ENCODE measurements around the gene ACCSL.

ACCSL gene

DNA sequence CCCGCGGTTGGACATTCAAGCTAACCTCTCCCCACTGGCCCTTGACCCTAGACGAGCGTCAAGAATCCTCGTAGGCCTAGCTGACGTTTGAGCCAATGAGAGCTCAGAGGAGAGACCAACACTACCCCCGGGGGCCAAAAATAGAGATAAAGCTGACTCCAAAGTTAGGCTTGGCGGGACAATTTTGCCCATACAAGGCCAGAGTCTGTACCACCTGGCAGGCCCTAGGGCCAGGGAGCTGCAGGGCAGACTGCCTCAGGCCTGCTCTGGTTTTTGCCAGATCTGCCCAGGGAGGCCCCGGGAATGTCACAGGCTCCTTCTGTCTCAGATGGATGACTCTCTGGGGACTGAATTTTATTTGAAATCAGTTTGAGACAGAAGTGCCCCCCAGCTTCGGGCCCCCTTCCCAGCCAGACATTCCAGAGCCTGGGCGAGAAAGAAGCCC is 40.8 kb upstream of the ACCSL start:
- H3K27ac ChIP-seq (ENCODE audit: poor library complexity, severe bottlenecking) = no peak overlapping the region
- TF ChIP-seq, protein P1, sequence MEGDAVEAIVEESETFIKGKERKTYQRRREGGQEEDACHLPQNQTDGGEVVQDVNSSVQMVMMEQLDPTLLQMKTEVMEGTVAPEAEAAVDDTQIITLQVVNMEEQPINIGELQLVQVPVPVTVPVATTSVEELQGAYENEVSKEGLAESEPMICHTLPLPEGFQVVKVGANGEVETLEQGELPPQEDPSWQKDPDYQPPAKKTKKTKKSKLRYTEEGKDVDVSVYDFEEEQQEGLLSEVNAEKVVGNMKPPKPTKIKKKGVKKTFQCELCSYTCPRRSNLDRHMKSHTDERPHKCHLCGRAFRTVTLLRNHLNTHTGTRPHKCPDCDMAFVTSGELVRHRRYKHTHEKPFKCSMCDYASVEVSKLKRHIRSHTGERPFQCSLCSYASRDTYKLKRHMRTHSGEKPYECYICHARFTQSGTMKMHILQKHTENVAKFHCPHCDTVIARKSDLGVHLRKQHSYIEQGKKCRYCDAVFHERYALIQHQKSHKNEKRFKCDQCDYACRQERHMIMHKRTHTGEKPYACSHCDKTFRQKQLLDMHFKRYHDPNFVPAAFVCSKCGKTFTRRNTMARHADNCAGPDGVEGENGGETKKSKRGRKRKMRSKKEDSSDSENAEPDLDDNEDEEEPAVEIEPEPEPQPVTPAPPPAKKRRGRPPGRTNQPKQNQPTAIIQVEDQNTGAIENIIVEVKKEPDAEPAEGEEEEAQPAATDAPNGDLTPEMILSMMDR (IDR thresholded peaks at IDR 0.05; ENCODE audit: poor library complexity, severe bottlenecking) = no peak
- ATAC-seq (ENCODE audit: low read depth) = no peak
- H3K27me3 ChIP-seq (ENCODE audit: insufficient read depth, poor library complexity, severe bottlenecking) = no peaks in the 10 kb centered on the region
- H3K4me3 ChIP-seq (ENCODE audit: severe bottlenecking) = no peak overlapping the region
- no peaks in the 10 kb centered on the region for H3K9me3 ChIP-seq (ENCODE audit: severe bottlenecking)
- no peak for DNase-seq (ENCODE audit: low spot score)
- H3K4me1 ChIP-seq (ENCODE audit: insufficient read depth, poor library complexity, severe bottlenecking) = no peaks in the 10 kb centered on the region
- H3K36me3 ChIP-seq (ENCODE audit: low read depth) = no peaks in the 10 kb centered on the region

DNA sequence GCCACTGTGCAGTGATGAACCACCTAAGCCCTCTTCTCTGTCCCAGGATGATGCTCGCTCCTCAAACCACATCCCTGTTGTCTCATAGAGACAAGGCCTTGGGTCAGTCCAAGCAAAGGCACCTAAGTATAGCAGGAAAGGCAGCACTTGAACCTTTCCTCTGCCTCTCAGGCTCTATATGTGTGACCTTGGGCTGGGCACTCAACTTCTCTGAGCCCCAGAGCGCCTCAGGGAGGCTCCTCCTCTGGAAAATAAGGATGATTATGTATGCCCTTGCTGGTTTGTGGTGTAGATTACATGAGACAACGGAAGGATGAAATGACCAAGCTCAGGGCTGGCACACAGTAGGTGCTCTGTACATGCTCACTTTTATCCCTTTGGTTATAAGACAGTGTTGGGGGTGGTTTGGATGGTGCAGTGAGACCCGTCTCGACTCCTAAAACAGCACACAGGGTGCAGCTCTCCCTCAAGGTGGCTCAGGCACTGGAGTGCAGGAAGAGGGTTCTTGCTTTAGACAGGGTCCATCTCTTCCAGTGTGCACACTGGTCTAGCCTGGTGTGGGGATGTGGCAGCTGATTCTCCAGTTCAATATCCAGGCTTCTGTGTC is 40.2 kb upstream of the ACCSL start:
- TF ChIP-seq, protein P1 (IDR thresholded peaks at IDR 0.05; ENCODE audit: poor library complexity, severe bottlenecking) = no peak
- no peak overlapping the region for H3K27ac ChIP-seq (ENCODE audit: poor library complexity, severe bottlenecking)
- H3K4me3 ChIP-seq (ENCODE audit: severe bottlenecking) = no peak overlapping the region
- DNase-seq (ENCODE audit: low spot score) (no peak), ATAC-seq (ENCODE audit: low read depth) (no peak)
- H3K27me3 ChIP-seq (ENCODE audit: insufficient read depth, poor library complexity, severe bottlenecking) = no peaks in the 10 kb centered on the region
- no peaks in the 10 kb centered on the region for H3K4me1 ChIP-seq (ENCODE audit: insufficient read depth, poor library complexity, severe bottlenecking)
- no peaks in the 10 kb centered on the region for H3K36me3 ChIP-seq (ENCODE audit: low read depth)
- no peaks in the 10 kb centered on the region for H3K9me3 ChIP-seq (ENCODE audit: severe bottlenecking)

- TF ChIP-seq, protein P1 (IDR thresholded peaks at IDR 0.05; ENCODE audit: poor library complexity, severe bottlenecking) = no peak
- H3K27me3 ChIP-seq (ENCODE audit: insufficient read depth, poor library complexity, severe bottlenecking) = no peaks in the 10 kb centered on the region
- no peaks in the 10 kb centered on the region for H3K4me1 ChIP-seq (ENCODE audit: insufficient read depth, poor library complexity, severe bottlenecking)
- DNase-seq (ENCODE audit: low spot score) = no peak
- no peaks in the 10 kb centered on the region for H3K36me3 ChIP-seq (ENCODE audit: low read depth)
- H3K9me3 ChIP-seq (ENCODE audit: severe bottlenecking) = no peaks in the 10 kb centered on the region
- H3K4me3 ChIP-seq (ENCODE audit: severe bottlenecking) = no peak overlapping the region
- H3K27ac ChIP-seq (ENCODE audit: poor library complexity, severe bottlenecking) = no peak overlapping the region
- 0 out of 3 replicates have a peak, but pooled peaks have one; percentile 29 for ATAC-seq (ENCODE audit: low read depth)
Measured at GRCh38 chr11:44008088-44008501, 39.7 kb upstream of the ACCSL start.

- Histone ChIP-seq H3K27ac (ENCODE audit: poor library complexity, severe bottlenecking) (no peak overlapping the region), H3K36me3 (ENCODE audit: low read depth) (no peaks in the 10 kb centered on the region), H3K4me3 (ENCODE audit: severe bottlenecking) (no peak overlapping the region), H3K9me3 (ENCODE audit: severe bottlenecking) (no peaks in the 10 kb centered on the region), H3K27me3 (ENCODE audit: insufficient read depth, poor library complexity, severe bottlenecking) (no peaks in the 10 kb centered on the region), H3K4me1 (ENCODE audit: insufficient read depth, poor library complexity, severe bottlenecking) (no peaks in the 10 kb centered on the region)
- DNase-seq (ENCODE audit: low spot score) (no peak), ATAC-seq (ENCODE audit: low read depth) (no peak)
- TF ChIP-seq, protein P1 (IDR thresholded peaks at IDR 0.05; ENCODE audit: poor library complexity, severe bottlenecking) = no peak
Measured at GRCh38 chr11:44008698-44009097, 39.1 kb upstream of the ACCSL start.

GRCh38 chr11:44010789-44011251 is 37.0 kb upstream of the ACCSL start:
- Histone ChIP-seq H3K36me3 (ENCODE audit: low read depth) (no peaks in the 10 kb centered on the region), H3K4me3 (ENCODE audit: severe bottlenecking) (no peak overlapping the region), H3K9me3 (ENCODE audit: severe bottlenecking) (no peaks in the 10 kb centered on the region), H3K27me3 (ENCODE audit: insufficient read depth, poor library complexity, severe bottlenecking) (no peaks in the 10 kb centered on the region), H3K4me1 (ENCODE audit: insufficient read depth, poor library complexity, severe bottlenecking) (no peaks in the 10 kb centered on the region), H3K27ac (ENCODE audit: poor library complexity, severe bottlenecking) (no peak overlapping the region)
- no peak for ATAC-seq (ENCODE audit: low read depth)
- DNase-seq (ENCODE audit: low spot score) = no peak
- TF ChIP-seq, protein P1 (IDR thresholded peaks at IDR 0.05; ENCODE audit: poor library complexity, severe bottlenecking) = no peak

Data from RWPE2 (cell line).